PC-9 (cell line): ENCODE data around the gene PRCC. TPM values are rescaled to one million over a fixed set of nuclear protein-coding genes. Genes with fewer than 3 reads are reported as not detected.

ENCODE experiments used
- BruUV-seq: library from RNA; stranded (reverse); fragments of 400-500 nt; replicated peaks from 2 replicates; lab custom pipeline; 2021; lab: Mats Ljungman, UMichigan
- CTCF ChIA-PET: fragments of 300-600 bp; sonication (Branson Sonifier 250); formaldehyde crosslinking; loops from one replicate; lab custom pipeline; 2022; ENCODE audit warnings: antibody characterized with exemption; lab: Charles Lee
- POLR2A ChIA-PET: fragments of 300-600 bp; sonication (Branson Sonifier 250); formaldehyde crosslinking; loops from one replicate; lab custom pipeline; 2022; ENCODE audit warnings: antibody characterized with exemption; ENCODE audit not compliant: unreplicated experiment; lab: Charles Lee
- DNase-seq, 2 experiments: peaks; one replicate each; pipeline versions ENCODE4 v3.0.0 to v3.0.0-alpha.2; 2015 to 2022; ENCODE audit warnings: mixed read lengths in 1 of 2
- H2AFZ ChIP-seq: fragments of 200-600 bp; sonication (generic); 2 replicates; pipeline ENCODE4 v1.8.1; 2017; ENCODE audit warnings: antibody characterized with exemption
- H3F3A ChIP-seq: fragments of 200-600 bp; sonication (generic); 2 replicates; pipeline ENCODE4 v1.8.1; 2017; ENCODE audit warnings: antibody characterized with exemption, mild to moderate bottlenecking, low read depth; ENCODE audit not compliant: insufficient read depth
- H3K27ac ChIP-seq: fragments of 200-600 bp; sonication (generic); 2 replicates; pipeline ENCODE4 v1.6.1; 2016; ENCODE audit warnings: mixed run types
- H3K27me3 ChIP-seq: fragments of 200-600 bp; sonication (generic); 2 replicates; pipeline ENCODE4 v1.6.1; 2016; ENCODE audit warnings: low read depth, mixed run types; ENCODE audit not compliant: insufficient read depth
- H3K36me3 ChIP-seq: fragments of 200-600 bp; sonication (generic); 2 replicates; pipeline ENCODE4 v1.6.1; 2016; ENCODE audit warnings: low read depth, mixed run types
- H3K4me1 ChIP-seq: fragments of 200-600 bp; sonication (generic); replicated peaks from 2 replicates; pipeline ENCODE4 v1.6.1; 2016; ENCODE audit warnings: mixed run types; ENCODE audit not compliant: insufficient read depth
- H3K4me2 ChIP-seq: fragments of 200-600 bp; sonication (generic); 2 replicates; pipeline ENCODE4 v1.6.1; 2017; ENCODE audit warnings: mixed run types
- H3K4me3 ChIP-seq: fragments of 200-600 bp; sonication (generic); 2 replicates; pipeline ENCODE4 v1.6.1; 2016; ENCODE audit warnings: mixed run types
- H3K79me2 ChIP-seq: fragments of 200-600 bp; sonication (generic); 2 replicates; pipeline ENCODE4 v1.6.1; 2017; ENCODE audit warnings: low read depth, mixed run types
- H3K9me2 ChIP-seq: fragments of 200-600 bp; sonication (generic); 2 replicates; pipeline ENCODE4 v1.8.1; 2017; ENCODE audit warnings: mild to moderate bottlenecking; ENCODE audit not compliant: insufficient read depth
- H3K9me3 ChIP-seq: fragments of 200-600 bp; sonication (generic); 2 replicates; pipeline ENCODE4 v1.8.1; 2016; ENCODE audit warnings: low read depth; ENCODE audit not compliant: insufficient read depth
- H4K20me1 ChIP-seq: fragments of 200-600 bp; sonication (generic); 2 replicates; pipeline ENCODE4 v1.8.1; 2017; ENCODE audit not compliant: insufficient read depth
- EZH2 ChIP-seq: fragments of 200-600 bp; sonication (generic); IDR thresholded peaks from 2 replicates; pipeline ENCODE4 v1.8.0; 2017; ENCODE audit warnings: antibody characterized with exemption, low read depth
- intact Hi-C: fragments of 100-400 bp; cut with micrococcal nuclease; formaldehyde crosslinking; loops from one replicate; pipeline ENCODE4 v1.10.0; 2022; ENCODE audit not compliant: unreplicated experiment
- total RNA-seq: library from RNA; stranded (reverse); gene quantifications from 2 replicates; pipeline ENCODE4 v1.2.3, GENCODE V29; 2021
- TF ChIP-seq, protein P1 (sequence below): fragments of 200-600 bp; sonication (generic); conservative IDR thresholded peaks from 2 replicates; pipeline ENCODE4 v1.6.1; 2017; ENCODE audit warnings: mixed run types, antibody characterized with exemption, mild to moderate bottlenecking, moderate library complexity

The PRCC gene
- total RNA-seq, 1 experiment from 2014 or later, result 56.6 TPM

DNA sequence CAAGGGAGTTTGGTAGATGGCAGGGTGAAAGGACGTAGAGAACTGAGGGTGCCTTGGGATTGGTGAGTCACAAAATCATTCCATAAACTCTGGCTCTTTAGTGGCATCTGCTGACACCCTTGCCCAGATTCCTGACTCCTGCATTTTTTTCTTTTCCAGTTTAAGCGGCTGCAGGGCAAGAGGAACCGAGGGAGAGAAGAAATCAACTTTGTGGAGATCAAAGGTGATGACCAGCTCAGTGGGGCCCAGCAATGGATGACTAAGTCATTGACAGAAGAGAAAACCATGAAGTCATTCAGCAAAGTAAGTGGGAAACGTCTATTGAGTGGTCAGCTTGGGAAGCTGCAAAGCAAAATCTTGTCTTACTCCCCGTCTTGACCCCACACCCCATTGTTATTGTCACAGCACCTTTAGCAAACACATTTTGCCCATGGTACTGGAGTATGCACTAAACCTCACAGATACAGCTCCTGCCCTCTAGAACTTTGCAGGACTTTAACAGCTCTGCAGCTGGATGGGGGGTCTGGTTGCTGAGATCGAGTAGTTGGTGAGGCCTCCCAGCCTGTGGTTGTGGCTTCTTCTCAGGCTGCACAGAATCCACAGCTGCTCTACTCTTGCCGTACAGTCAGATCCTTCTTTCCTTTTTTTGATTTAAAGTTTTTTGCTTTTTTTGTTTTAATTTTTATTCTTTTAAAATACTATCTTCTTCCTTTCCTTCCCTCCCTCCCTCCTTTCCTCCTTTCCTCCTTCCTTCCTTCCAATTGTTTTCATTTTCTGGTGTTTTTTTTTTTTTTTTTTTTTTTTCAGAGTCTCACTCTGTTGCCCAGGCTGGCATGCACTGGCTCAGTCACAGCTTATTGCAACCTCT is 27.4 kb downstream of the PRCC start:
- TF ChIP-seq EZH2, result no peak
- TF ChIP-seq, protein P1, sequence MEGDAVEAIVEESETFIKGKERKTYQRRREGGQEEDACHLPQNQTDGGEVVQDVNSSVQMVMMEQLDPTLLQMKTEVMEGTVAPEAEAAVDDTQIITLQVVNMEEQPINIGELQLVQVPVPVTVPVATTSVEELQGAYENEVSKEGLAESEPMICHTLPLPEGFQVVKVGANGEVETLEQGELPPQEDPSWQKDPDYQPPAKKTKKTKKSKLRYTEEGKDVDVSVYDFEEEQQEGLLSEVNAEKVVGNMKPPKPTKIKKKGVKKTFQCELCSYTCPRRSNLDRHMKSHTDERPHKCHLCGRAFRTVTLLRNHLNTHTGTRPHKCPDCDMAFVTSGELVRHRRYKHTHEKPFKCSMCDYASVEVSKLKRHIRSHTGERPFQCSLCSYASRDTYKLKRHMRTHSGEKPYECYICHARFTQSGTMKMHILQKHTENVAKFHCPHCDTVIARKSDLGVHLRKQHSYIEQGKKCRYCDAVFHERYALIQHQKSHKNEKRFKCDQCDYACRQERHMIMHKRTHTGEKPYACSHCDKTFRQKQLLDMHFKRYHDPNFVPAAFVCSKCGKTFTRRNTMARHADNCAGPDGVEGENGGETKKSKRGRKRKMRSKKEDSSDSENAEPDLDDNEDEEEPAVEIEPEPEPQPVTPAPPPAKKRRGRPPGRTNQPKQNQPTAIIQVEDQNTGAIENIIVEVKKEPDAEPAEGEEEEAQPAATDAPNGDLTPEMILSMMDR, result no peak
- H2AFZ ChIP-seq, result no peak overlapping the region
- no peaks in the 10 kb centered on the region for H3K4me1 ChIP-seq
- H3K36me3 ChIP-seq, result peaks cover 18% of the 10 kb centered on the region
- DNase-seq, result no peak
- no peak overlapping the region for H3K4me3 ChIP-seq
- BruUV-seq, result no TSS peak
- intact Hi-C loops, result no loop called here
- no peak overlapping the region for H3K27ac ChIP-seq
- no peaks in the 10 kb centered on the region for H3K9me2 ChIP-seq
- peaks cover 22% of the 10 kb centered on the region for H4K20me1 ChIP-seq
- H3K9me3 ChIP-seq, result no peaks in the 10 kb centered on the region
- ChIA-PET CTCF (no interaction called here), POLR2A (no interaction called here)
- H3F3A ChIP-seq, result peaks cover 24% of the 10 kb centered on the region; the same call in 1 of the 2 replicates
- H3K27me3 ChIP-seq, result no peaks in the 10 kb centered on the region
- no peaks in the 10 kb centered on the region for H3K79me2 ChIP-seq
- no peak overlapping the region for H3K4me2 ChIP-seq

DNA sequence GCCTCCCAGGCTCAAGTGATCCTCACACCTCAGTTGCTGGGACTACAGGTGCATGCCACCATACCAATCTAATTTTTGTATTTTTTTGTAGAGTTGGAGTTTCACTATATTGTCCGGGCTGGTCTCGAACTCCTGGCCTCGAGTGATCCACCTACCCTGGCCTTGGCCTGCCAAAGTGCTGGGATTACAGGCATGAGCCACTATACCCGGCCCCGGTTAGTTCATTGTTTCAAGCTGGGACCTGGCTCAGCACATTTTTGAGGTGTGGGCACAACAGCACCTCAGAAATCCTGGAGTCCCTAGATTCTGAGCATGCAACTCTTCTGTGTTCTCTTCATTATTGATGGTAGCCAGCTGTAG is 28.0 kb downstream of the PRCC start:
- peaks cover 16% of the 10 kb centered on the region for H4K20me1 ChIP-seq
- intact Hi-C loops, result no loop called here
- POLR2A ChIA-PET, result no interaction called here

DNA sequence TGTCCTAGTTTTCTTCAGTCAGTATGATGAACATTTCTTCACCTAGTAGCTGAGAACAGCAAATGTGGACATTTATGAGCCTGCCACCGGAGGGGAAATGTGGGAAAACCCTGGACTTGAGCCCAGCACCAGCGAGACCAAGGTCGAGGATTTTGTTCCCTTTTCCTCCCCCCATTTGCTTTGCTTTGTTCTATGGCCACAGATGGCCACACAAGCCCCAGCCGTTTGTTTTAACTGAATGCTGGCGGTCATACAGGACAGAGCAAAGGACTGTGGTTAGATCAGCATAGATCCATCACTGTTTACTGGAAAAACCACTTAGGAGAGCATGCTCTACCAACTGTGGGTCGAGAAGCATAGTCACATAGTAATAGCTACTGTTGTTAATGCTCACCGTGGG is 28.5 kb downstream of the PRCC start:
- no peak overlapping the region for H3K4me3 ChIP-seq
- TF ChIP-seq, protein P1, result no peak
- TF ChIP-seq EZH2, result no peak
- no peak overlapping the region for H3K27ac ChIP-seq
- peaks cover 15% of the 10 kb centered on the region for H4K20me1 ChIP-seq
- no TSS peak for BruUV-seq
- no peaks in the 10 kb centered on the region for H3K27me3 ChIP-seq
- no peaks in the 10 kb centered on the region for H3K9me2 ChIP-seq
- H3K36me3 ChIP-seq, result peaks cover 15% of the 10 kb centered on the region
- H3K4me1 ChIP-seq, result no peaks in the 10 kb centered on the region
- no peak overlapping the region for H3K4me2 ChIP-seq
- no peaks in the 10 kb centered on the region for H3K79me2 ChIP-seq
- peaks cover 19% of the 10 kb centered on the region; the same call in 1 of the 2 replicates for H3F3A ChIP-seq
- ChIA-PET POLR2A (no interaction called here), CTCF (no interaction called here)
- no peak for DNase-seq
- H3K9me3 ChIP-seq, result no peaks in the 10 kb centered on the region
- H2AFZ ChIP-seq, result no peak overlapping the region
- intact Hi-C loops, result loop anchor here (2.0 kb wide), 2 partner anchors 65 to 131 kb away; partner anchors contain the start of gene NTRK1

More for the DNA sequence above, 28.0 kb downstream of the PRCC start:
- no peak for DNase-seq
- TF ChIP-seq, protein P1, result no peak
- no peak for TF ChIP-seq EZH2
- BruUV-seq, result no TSS peak
- CTCF ChIA-PET, result no interaction called here
- peaks cover 19% of the 10 kb centered on the region; the same call in 1 of the 2 replicates for H3F3A ChIP-seq
- H3K4me3 ChIP-seq, result no peak overlapping the region
- no peaks in the 10 kb centered on the region for H3K9me3 ChIP-seq
- H3K4me1 ChIP-seq, result no peaks in the 10 kb centered on the region
- H2AFZ ChIP-seq, result no peak overlapping the region
- H3K36me3 ChIP-seq, result peaks cover 15% of the 10 kb centered on the region
- H3K4me2 ChIP-seq, result no peak overlapping the region
- no peak overlapping the region for H3K27ac ChIP-seq
- H3K9me2 ChIP-seq, result no peaks in the 10 kb centered on the region
- H3K27me3 ChIP-seq, result no peaks in the 10 kb centered on the region
- H3K79me2 ChIP-seq, result no peaks in the 10 kb centered on the region
